HG03520 (cell line): Measurements from ENCODE around the gene RAB30.
A peak's percentile ranks its signal among the peaks of the same experiment; 100 is the strongest.

ENCODE experiments used
- ATAC-seq: cut with Tn5 transposase; IDR thresholded peaks from one replicate; pipeline ENCODE4 v1.9.1; 2021; ENCODE audit warnings: mild to moderate bottlenecking, moderate library complexity; ENCODE audit not compliant: unreplicated experiment

The RAB30 gene

DNA sequence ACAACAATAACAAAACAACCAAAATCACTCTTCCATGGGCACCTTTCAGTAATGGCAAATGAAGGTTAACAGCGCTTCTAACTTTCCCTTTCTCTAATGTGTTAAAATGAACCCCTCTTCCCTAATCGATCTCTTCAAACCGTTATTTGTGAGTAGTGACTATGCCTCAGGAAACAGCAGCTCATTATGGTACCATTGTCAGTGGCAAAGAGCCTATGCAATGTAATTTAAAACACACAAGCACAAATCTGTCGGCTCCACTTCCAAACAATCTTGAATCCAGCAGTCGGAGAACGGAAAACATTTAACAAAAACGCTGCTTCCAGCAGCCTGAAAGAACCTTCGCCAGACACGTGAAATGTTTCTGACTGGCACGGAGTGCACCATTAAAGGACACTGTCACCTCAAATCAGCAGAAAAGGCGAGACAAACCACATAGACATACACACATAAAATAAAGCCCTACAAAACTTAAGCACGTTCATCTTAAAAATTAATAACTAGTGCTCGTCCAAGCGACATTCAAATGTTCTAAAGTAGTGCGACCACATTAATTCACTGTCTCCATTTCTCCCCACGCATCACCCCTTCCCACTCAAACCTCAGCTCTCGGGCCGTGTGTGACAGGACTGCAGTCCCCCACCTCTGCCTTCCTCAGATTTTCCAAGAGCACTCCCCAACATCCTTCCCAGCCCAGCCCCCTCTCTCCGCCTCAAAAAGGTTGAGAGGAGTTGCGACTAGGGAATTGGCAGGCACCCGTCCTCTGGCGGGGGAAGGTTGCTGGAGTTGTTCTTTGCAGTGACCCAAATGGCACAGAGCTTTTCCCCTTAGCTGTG lies 748 bp downstream of the RAB30 start:
- no peak for ATAC-seq

DNA sequence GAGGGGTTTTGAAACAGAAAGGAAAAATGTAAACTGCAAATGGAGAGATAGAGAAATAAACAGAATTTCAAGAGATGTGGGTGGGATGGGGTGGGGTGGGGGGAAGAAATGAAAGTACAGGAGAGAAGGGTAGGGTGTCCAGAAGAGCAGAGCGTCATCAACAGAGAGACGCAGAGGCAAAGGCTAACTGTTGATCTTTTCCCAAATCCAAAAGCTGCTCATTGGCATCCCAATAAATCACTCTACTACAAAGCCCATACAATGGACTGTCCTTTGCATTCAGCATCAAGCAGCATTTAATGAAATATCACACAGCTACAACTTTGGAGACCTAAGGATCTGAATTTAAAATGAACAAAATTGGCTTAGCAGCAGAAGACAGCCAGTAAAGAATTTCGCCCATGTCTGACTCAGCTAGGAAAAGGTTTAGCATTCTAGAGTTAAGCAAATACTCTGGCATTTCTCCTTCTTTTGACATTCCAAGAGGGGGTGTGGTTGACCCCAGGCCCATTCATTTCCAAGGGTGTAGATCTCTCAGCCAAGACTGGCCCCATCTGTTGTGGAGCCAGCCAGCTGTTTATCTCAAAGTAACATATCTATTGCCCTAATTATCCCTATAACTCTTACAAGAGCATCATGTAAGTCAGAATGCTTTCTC lies 1.5 kb downstream of the RAB30 start:
- ATAC-seq = no peak

DNA sequence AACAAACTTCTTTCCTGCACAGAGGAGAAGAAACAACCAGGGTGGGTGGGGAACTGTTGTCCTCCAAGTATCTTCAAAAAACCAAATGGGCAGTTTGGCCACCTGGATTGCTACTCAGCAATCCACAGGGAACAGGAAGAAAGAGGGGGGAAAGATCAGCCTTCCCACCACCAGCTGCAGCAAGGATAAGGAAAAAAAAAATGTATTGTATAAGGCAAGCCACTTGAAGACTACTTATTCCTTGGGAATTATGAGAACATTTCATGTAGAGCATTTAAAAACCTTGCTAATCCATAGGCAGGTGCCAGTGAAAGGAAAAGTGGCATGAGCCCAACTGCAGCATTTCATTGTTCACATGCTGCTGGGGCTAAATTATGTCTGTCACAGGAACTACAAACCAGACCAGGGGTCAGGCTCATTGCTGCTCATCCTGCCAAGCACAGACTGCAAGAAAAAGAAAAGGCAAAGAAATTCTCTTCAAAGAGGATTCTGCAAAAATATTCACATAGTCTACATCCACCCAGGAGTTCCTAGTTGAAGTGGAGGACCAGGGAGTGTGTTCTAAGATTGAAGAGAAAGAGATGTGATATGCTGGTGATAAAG lies 2.2 kb downstream of the RAB30 start:
- ATAC-seq = no peak

DNA sequence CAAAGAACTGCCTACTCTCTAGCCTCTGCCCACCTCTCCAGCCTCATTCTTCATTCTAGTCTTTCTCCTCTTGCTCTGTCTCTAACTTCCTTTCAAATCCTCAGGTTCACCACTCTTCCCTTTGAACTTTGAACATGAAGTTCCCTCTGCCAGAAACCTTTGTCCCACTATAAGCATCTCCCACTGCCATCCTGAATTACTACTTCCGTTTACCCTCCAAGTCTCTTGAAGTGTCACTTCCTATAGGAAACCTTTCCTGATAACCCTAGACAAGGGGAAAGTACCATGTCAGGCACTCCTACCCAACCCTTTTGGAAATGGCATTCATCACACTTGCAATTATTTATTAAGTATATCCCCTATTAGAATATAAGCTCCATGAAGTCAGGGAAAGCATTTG lies 3.1 kb downstream of the RAB30 start:
- no peak for ATAC-seq

DNA sequence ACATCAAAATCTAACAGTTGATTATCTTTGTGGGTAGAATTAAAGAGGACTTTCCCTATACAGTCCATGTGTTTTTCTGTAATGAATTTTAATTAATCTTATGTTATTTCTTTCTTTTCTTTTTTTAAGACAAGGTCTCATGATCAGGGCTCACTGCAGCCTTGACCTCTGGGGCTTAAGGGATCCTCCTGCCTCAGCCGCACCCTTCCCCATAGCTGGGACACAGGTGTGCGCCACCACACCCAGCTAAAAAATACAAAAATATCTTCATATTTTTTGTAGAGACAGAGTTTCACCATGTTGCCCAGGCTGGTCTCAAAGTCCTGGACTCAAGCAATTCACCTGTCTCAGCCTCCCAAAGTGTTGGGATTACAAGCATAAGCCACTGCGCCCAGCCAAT lies 7.7 kb downstream of the RAB30 start:
- ATAC-seq = no peak

DNA sequence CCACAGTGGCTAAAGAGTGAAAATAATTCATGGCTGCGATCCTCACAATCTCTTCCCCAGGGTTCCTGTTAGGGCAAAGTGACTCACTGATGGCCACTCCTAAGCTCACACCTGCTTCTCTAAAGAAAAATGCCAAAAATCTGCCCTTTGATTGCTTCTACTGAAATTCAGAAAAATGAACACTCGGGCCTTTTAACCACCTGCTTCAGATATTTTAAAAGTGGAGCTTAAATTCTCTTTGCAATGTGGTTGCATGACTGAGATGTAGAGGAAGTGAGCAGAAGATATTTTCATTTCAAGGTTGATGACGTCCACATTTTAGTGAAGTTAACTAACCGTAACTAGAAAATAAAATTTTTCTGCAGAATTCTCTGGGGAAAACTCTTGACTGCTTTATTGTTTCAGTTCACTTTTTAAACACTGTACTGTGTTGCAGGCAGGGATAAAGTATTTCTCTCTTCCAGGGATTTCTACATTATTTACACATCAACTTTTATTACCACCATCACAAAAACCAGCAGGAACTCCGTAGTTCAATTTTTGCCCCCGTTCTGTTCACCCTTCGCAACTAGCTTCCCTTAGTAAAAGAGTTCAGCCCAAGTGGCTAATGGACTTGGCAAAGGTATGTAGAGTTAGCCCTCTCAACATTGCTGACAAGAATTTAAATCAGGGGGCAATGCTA lies 8.5 kb downstream of the RAB30 start:
- peak; percentile 70 for ATAC-seq

DNA sequence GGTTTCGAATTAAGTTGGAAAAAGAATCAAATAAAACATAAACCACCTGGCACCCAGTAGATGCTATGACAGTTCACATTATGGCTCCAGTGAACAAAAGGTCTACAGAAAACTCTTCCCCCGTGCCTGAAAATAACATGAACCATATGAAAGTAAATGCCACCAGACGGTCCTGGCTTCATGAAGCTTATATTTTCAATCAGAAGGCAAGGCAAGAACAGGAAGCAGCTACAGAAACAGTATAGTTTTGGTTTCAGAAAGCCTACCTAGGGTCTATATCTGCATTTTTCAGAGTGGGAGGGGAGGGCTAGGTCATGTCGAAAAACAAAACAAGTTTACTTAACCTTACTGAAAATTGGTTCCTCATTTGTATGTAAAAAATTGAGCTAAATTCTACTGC lies 9.8 kb downstream of the RAB30 start:
- peak; percentile 69 for ATAC-seq

DNA sequence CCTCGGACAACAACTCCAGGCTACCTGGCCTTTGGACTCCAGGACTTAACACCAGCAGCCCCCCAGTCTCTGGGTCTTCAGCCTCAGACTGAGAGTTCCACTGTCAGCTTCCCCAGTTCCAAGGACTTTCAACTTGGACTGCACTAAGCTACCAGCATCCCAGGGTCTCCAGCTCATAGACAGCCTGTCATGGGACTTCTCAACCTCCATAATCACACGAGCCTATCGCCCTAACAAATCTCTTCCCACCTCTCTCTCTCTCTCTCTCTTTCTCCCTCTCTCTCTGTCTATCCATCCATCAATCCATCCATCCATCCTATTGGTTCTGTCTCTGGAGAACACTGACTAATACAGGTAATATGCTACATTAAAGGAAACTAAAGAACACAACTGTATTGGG lies 10.7 kb downstream of the RAB30 start:
- no peak for ATAC-seq

DNA sequence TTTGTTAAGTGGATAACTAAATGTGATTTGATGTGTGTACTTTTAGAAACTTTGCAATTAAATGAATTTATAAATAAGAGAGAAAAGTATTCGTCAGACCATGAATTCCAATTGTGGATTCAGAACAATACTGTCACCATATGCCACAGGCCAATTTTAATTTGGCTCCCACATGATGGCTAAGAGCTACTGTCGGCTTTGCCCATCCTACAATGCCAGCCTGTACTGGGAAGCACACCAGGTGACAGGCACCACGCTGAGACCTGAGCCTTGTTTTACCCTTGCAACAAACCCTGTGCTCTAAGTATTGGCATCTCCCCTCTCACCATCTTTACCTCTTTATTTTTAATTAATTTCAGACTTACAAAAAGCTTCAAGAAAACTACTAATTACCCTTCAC lies 14.0 kb downstream of the RAB30 start:
- no peak for ATAC-seq

DNA sequence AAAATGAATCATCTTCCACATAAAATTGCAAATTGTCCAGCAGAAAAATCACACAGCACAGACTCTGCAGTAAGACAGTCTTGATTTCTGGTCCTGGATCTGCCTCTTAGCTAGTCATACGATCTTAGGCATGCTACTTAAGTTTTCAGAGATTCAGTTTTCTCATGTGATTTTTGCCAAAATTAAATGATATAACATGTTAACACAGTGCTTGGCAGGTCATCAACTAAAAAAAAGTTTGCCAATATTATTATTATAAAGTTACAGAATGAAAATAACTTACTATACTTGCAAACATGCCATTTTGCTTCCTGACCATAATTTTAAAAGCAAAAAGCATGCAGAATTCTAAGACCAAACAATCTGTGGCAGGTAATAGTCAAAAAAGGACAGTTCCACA lies 15.1 kb downstream of the RAB30 start:
- ATAC-seq = no peak

DNA sequence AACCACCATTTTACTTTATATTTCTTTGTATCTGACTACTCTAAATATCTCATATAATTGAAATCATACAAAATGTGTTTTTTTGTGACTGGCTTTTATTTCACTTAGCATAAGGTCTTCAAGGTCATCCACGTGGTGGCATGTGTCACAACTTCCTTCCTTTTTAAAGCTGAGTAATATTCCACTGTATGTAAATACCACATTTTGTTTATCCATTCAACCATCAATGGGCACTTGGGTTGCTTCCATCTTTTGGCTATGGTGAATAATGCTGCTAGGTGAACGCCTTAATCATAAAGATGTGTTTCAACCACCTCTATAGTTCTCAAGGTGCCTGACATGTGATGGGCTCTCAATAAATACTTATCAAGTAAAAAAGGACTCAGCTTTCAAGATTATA lies 15.5 kb downstream of the RAB30 start:
- no peak for ATAC-seq

DNA sequence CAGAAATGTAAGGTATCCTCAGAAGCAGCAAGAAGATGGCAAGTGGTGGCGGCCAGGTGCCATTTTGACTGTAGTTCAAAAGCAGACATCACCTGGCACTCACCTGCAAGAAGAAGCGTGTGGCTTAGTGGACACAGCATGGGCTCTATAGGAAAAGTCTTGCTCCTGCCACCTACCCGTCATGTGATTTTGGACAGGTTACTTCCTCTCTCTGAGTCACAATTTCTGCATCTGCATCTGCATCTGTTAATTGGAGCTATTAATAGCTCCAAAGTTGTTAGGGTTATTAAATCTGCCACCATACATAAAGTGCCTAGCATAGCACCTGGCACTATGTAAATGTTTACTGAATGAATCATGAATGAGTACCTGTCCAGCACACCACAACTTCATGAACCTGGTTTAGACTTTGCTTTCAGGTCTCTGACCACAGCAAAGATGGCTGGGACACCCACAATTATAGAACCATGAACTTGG lies 16.8 kb downstream of the RAB30 start:
- ATAC-seq = peak; percentile 56

DNA sequence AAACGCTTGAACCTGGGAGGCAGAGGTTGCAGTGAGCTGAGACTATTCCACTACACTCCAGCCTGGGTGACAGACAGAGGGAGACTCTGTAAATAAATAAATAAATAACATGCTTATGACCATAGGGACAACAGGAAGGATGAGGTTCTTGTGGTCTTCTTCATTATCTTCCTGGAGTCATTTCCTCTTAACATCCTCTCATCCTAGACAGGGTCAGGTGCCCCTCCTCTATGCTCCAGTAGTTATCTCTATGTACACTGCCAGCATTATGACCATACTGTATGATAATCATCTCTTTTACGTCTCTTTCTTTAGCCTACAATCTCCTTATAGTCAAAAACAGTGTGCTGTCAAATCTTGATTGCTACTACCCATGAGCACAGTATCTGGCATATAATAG lies 17.7 kb downstream of the RAB30 start:
- ATAC-seq = peak; percentile 49

DNA sequence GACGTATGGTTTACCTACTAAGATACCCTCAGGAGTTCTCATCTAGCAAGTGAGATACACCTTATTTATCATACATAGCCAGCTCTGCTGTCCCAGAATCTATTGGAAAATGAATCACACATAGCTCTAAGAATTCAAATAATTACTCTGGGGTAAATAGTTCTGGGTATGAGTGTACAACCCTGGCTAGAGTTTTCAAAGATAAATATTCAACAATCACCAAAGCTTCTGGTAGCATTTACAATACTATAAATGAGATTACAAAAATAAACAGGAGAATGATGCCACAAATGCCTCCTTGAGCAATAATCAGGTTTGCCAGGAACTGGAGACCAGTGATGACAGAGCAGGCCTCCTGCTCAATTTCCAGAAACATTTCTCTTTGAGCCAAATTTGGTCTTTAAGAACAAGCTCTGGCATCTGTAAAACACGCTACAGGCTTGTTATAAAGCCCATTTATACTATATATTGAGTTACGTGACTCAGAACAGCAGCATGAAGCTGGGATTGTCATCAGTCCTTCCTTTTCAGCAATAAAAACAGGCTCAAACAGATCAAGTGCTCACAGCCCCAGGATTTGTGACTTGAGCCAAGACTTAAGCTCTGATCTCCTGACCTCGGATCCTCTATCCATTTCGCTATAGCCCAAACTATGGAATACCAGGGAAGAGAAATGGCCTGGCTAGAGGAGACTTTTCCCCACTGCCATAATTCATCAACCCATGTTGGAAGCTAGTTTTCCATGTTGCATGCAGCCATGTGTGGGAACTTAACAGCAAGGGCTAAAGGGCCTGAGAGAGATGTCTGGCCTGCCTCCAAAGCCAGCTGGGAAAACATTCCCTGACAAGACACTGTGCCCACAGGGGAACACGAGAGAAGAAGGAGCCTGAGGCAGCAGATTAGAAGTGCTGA lies 19.7 kb downstream of the RAB30 start:
- no peak for ATAC-seq

DNA sequence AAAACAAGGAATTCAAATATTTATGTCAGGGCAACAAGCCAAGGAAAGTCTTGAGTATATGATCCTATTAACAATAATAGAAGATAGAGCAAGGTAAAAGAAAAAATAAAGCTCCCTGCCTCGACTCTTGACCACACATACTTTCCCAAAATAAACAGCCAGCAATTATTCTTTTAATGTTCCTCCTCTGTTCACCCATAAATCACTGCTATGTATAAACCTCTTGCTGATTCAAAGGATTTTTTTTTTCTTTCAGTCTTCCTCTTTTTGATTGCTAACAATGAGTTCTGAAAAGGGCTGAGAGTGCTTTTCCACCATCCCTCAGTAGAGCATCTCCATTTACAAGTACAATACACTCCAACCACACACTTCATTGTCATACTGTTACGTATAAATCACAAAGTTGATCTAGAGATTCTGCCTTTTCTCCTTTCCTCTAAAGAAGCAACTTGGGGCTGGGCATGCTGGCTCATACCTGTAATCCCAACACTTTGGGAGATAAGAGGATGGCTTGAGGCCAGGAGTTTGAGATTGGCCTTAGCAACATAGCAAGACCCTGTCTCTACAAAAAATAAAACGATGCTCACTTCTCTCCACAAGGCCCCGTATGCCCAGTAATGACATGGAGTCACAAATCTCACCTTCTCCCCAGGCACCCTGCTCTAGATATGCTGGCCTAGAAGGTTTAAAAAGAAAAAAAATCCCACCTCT lies 24.0 kb downstream of the RAB30 start:
- no peak for ATAC-seq

DNA sequence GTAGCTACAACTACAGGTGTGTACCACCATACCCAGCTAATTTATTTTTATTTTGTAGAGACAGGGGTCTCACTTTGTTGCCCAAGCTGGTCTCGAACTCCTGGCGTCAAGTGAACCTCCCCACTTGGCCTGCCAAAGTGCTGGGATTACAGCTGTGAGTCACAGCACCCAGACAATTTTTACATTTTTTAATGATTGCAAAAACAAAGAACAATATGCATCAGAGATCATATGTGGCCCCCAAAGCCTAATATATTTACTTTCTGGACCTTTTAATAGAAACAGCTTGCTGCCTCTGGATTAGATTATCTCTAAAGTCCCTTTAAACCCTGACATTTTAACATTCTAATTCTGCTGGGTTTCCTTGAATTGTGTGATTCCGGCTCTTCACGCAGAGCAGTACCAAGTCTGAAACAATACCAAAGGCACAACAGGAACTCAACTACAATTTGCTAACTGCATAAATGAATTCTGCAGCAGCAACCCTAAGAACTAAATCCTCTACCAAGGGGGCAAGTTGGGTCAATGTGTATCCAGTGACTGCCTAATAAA lies 25.0 kb downstream of the RAB30 start:
- no peak for ATAC-seq

DNA sequence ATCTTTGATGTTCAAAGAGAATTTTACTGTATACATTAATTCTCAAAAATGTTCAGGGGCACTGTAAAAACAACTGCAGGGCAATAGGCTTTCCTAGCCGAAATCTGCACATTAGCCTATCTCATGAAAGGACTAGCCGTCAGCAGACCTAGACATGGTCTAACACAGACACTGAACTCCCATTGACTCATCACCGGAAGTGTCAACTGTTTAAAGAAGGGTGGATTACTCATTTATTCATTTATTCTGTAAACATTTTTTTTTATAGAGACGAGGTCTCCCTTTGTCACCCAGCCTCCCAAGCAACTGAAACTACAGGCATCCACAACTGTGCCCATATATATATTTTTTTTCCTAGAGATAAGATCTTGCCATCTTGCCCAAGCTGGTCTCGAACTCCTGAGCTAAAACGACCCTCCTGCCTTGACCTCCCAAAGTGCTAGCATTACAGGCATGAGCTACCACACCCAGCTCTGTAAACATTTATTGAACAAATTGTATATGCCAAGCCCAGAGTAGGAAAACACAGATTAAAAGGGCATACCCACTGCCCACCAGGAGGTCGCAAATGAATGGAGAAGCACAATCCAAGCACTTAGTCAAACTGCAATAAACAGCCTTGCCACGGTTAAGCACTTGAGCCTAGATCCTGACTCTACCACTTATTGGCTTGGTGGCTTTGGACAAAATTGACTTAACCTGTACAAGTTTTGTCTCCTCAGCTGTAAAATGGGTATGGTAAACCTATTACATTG lies 26.6 kb downstream of the RAB30 start:
- ATAC-seq = peak; percentile 78

DNA sequence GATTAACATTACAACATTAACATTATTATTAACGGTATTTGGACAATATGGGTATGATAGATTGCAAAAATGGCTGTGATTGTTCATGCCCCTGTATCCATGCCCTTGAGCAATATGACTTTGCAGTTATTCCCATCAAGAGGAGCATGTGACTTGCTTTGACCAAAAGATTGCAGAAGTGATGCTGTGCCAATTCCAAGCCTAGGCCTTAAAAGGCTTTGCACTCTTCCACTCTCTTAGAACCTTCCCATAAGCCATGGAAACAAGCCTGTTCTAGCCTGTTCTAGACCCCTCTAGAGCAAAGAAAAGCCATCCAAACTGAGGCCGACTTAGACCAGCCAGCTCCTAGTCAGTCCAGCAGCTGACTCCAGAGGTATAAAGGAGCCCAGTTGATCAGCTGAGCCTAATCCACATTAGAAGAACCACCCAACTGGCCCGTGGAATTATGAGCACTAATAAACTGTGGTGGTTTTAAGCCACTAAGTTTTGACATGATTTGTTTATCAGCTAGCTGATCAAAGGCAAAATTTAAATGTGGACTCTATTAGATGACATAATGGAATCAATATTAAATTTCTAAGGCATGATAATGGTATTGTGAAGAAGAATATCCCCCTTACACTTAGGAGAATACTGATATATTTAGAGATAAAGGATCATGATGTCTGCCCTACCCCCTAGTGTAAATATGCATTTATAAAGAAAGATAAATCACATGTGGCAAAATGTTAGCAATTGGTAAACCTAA lies 28.6 kb downstream of the RAB30 start:
- ATAC-seq = no peak
